ENCODE measurements around the gene ERC2.

Gene ERC2

GRCh38 chr3:55658270-55658669 lies 810.0 kb downstream of the ERC2 start:
- DNase-seq = no peak

GRCh38 chr3:55655544-55655943 lies 812.7 kb downstream of the ERC2 start:
- no peak for DNase-seq

GRCh38 chr3:55654123-55654760 lies 814.0 kb downstream of the ERC2 start:
- DNase-seq = no peak

GRCh38 chr3:55651011-55651410 lies 817.3 kb downstream of the ERC2 start:
- DNase-seq = no peak

GRCh38 chr3:55650011-55650410 lies 818.3 kb downstream of the ERC2 start:
- DNase-seq = no peak

- no peak for DNase-seq
These were observed 818.7 kb downstream of the ERC2 start for GRCh38 chr3:55649554-55649953.

- DNase-seq = no peak
These were observed 819.5 kb downstream of the ERC2 start for GRCh38 chr3:55648591-55649318.

GRCh38 chr3:55647670-55648069 lies 820.6 kb downstream of the ERC2 start:
- no peak for DNase-seq

GRCh38 chr3:55647063-55647462 lies 821.2 kb downstream of the ERC2 start:
- no peak for DNase-seq

- DNase-seq = no peak
These were observed 822.1 kb downstream of the ERC2 start for GRCh38 chr3:55646121-55646520.

GRCh38 chr3:55645422-55645821 lies 822.8 kb downstream of the ERC2 start:
- DNase-seq = no peak

- no peak for DNase-seq
These were observed 825.0 kb downstream of the ERC2 start for GRCh38 chr3:55643283-55643682.

GRCh38 chr3:55641964-55642363 lies 826.3 kb downstream of the ERC2 start:
- DNase-seq = no peak

- no peak for DNase-seq
These were observed 828.1 kb downstream of the ERC2 start for GRCh38 chr3:55639896-55640765.

- DNase-seq = no peak
These were observed 829.1 kb downstream of the ERC2 start for GRCh38 chr3:55639143-55639542.

GRCh38 chr3:55637906-55638638 lies 830.2 kb downstream of the ERC2 start:
- no peak for DNase-seq

GRCh38 chr3:55636300-55637195 lies 831.7 kb downstream of the ERC2 start:
- no peak for DNase-seq

GRCh38 chr3:55634345-55634744 lies 833.9 kb downstream of the ERC2 start:
- DNase-seq = no peak

GRCh38 chr3:55633333-55633732 lies 834.9 kb downstream of the ERC2 start:
- no peak for DNase-seq

GRCh38 chr3:55631766-55632331 lies 836.4 kb downstream of the ERC2 start:
- no peak for DNase-seq

GRCh38 chr3:55630921-55631299 lies 837.4 kb downstream of the ERC2 start:
- no peak for DNase-seq

Measured in DMS79 treated with DMSO at 0.1 percent for 48 hours (cell line).